Activated CD4-positive, alpha-beta T cell treated with anti-CD3 and anti-CD28 coated beads, Interleukin-10, Interleukin-2, amounts not matched to agents 100 ng/mL and 50 ng/mL, durations not matched to agents 16 hours and 8 hours (primary cell): ENCODE results near the gene AXL.
"Not testable (repeated sequence)": the region's sequence is repeated elsewhere in the genome, so short reads cannot be mapped to it uniquely, and the experiment has no call there.

Experiments
- DNase-seq: peaks from one replicate; pipeline ENCODE4 v3.0.0-alpha.2; 2020

AXL gene

GRCh38 chr19:41218615-41219507 lies at the start of gene AXL:
Gene AXL, plus strand, starts transcription at chr19:41219223. Its CDS starts 170 bp downstream, at chr19:41219393.
- DNase-seq, result no peak

- DNase-seq, result no peak
These were observed 46.5 kb upstream of the AXL start for GRCh38 chr19:41172297-41173164.

GRCh38 chr19:41174297-41174928 lies 44.6 kb upstream of the AXL start:
- no peak for DNase-seq

- peak; percentile 16 for DNase-seq
These were observed 42.9 kb upstream of the AXL start for GRCh38 chr19:41175801-41176777.

- not testable (repeated sequence) for DNase-seq
These were observed 38.9 kb upstream of the AXL start for GRCh38 chr19:41180173-41180572.

GRCh38 chr19:41186971-41187883 lies 31.8 kb upstream of the AXL start:
- no peak for DNase-seq

DNA sequence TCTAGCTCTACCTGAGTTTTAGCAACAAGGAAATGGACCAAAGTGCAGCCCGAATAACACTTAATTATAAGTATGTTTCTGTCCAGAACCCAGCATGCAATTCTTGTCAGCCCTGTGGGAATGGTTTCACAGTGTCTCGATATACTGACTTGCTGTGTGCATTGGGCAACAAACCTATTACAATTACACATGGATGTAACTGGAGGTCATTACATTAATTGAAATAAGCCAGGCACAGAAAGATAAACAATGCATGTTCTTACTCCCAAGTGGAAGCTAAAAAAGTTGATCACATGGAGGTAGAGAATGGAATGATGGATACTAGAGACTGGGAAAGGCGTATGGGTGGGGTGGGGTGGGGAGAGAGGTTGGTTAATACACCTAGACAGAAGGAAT lies 31.1 kb upstream of the AXL start:
- no peak for DNase-seq

- DNase-seq, result no peak
These were observed 29.5 kb upstream of the AXL start for GRCh38 chr19:41189425-41190065.

DNA sequence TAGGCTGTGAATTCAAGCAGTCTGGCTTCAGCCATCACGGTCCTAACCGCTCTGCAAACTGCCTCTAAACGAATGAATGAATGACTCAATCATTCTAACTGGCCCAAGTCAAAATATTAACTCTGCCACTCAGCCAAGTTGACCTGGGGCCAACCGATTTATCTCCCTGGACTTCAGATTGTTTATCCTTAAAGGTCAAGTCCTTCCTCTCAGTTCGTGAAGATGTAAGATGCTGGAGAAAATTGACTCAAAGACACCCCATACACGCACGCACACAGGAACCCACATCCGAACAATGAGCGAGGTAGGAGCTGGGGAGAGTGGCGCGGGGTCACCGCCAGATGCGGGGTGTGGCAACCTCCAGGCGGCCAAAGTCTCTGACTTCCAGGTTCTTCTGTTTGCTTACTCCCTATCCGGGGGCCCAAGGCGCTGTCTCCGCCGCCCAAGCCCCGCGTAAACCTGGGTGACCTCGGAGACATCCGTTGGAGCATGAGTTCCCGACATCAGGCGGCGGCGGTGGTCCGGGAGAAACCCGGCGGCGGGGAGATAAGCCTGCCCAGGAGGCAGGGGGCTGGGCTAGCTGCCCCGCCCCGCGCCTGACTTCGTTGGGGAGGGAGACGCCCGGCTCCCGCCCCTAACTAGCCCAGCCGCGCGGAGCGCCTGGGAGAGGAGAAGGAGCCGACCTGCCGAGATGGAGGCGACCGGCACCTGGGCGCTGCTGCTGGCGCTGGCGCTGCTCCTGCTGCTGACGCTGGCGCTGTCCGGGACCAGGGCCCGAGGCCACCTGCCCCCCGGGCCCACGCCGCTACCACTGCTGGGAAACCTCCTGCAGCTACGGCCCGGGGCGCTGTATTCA lies 26.2 kb upstream of the AXL start, which contains the start of gene CYP2S1:
TSS of gene CYP2S1 (plus strand) at position 646 of the 856 bp plus-strand sequence. CDS start at position 692, 46 bp downstream.
- no peak for DNase-seq

GRCh38 chr19:41193430-41194156 lies 25.4 kb upstream of the AXL start:
- no peak for DNase-seq

GRCh38 chr19:41194157-41194552 lies 24.9 kb upstream of the AXL start:
- DNase-seq, result no peak

DNA sequence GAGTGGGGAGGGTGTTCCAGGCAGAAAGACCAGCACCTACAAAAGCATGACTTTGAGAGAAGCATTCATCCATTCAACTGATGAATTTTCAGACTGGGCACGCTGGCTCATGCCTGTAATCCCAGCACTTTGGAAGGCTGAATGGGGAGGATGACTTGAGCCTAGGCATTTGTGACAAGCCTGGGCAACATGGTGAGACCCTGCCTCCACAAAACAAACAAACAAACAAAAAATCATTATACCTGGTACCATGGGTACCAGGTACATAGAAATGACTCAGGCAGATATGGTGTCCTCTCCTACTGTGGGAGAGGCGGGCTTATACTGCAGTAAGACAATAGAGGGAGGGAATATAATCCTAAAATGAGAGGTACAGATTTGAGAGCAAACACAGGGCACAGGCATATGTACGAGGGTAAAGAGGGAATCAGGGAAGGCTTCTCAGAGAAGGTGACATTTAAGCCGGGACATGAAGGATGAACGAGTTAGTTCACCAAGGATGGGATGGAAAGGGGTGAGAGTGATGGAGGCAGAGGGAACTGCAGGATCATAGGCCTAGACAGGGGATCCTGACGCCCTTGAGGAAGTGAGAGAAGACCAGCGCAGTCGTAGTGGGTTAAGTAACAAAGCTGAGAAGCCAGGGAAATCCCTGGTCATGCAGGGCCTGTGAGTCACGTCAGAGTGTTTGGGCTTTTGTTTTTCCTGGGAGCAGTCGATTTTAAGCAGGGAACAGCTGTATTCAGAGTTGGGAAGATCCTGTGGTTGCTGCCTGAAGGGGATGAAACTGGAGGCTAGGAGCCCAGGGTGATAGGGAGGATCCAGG lies 23.1 kb upstream of the AXL start:
- DNase-seq, result no peak

DNA sequence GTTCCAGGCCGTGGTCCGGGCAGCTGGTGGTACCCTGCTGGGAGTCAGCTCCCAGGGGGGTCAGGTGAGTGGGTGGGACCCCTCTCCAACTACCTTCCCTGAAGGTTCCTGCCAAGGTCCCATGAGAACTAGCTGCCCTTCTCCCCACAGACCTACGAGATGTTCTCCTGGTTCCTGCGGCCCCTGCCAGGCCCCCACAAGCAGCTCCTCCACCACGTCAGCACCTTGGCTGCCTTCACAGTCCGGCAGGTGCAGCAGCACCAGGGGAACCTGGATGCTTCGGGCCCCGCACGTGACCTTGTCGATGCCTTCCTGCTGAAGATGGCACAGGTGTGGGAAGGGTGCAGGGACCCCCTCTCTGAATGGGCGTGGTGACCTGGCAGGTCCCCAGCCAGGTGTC lies 20.5 kb upstream of the AXL start:
- DNase-seq, result no peak

DNA sequence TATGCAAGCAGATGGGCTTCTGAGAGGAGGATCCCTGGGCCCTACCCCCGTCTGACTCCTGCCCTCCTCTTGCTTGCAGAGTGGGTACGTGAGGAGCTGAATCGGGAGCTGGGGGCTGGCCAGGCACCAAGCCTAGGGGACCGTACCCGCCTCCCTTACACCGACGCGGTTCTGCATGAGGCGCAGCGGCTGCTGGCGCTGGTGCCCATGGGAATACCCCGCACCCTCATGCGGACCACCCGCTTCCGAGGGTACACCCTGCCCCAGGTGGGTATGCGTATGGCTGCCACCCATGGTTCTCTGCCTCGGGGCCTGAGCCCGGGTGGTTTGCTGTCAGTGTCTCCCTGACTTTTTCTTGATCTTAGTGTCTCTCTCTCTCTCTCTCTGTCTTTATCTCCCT lies 15.7 kb upstream of the AXL start:
- DNase-seq, result no peak

DNA sequence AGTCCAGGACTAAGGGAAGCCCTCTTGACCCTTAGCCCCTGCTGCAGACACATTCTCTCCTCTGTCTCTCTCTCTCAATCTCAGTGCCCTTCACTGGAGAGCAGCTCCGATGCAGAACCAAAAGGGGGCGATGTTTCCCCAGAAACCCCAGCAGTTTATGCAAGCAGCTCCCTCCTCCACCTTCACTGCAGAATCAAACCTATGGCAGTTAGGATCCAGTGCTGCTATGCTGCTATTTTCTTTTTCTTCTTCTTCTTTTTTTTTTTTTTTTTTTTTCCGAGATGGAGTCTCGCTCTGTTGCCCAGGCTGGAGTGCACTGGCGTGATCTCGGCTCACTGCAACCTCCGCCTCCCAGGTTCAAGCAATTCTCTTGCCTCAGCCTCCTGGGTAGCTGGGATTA lies 14.7 kb upstream of the AXL start:
- DNase-seq, result peak; percentile 84

DNA sequence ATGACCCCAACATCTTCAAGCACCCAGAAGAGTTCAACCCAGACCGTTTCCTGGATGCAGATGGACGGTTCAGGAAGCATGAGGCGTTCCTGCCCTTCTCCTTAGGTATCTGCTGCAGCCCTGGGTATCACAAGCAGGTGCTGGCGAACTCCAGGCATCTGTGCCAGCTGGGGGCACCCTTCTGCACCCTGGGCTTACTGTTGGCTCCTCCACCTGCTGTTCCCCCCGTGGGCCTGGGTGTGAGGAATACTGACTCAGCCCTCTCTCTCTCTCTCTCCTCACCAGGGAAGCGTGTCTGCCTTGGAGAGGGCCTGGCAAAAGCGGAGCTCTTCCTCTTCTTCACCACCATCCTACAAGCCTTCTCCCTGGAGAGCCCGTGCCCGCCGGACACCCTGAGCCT lies 13.0 kb upstream of the AXL start:
- no peak for DNase-seq

- no peak for DNase-seq
These were observed 12.6 kb upstream of the AXL start for GRCh38 chr19:41206456-41206855.
